Activated CD8-positive, alpha-beta memory T cell treated with anti-CD3 and anti-CD28 coated beads, Interleukin-2, amount 50 U/mL, for 1 hour (primary cell): ENCODE results near the gene NBAS.

Experiments used
- DNase-seq: peaks from one replicate; pipeline ENCODE4 v3.0.0-alpha.2; 2020; ENCODE audit errors: extremely low read depth

The NBAS gene

GRCh38 chr2:15591373-15591691, 30.2 kb upstream of the NBAS start:
- no peak for DNase-seq

GRCh38 chr2:15588329-15588919, 27.3 kb upstream of the NBAS start:
- DNase-seq, result no peak

GRCh38 chr2:15584767-15585469, 23.8 kb upstream of the NBAS start:
- DNase-seq, result no peak

- no peak for DNase-seq
These were observed 23.2 kb upstream of the NBAS start for GRCh38 chr2:15584316-15584715.

GRCh38 chr2:15583826-15584225, 22.7 kb upstream of the NBAS start:
- no peak for DNase-seq

GRCh38 chr2:15582710-15583357, 21.7 kb upstream of the NBAS start:
- no peak for DNase-seq

- DNase-seq, result no peak
These were observed 19.3 kb upstream of the NBAS start for GRCh38 chr2:15580451-15580850.

GRCh38 chr2:15579641-15580040, 18.5 kb upstream of the NBAS start:
- no peak for DNase-seq

GRCh38 chr2:15577071-15577735, 16.1 kb upstream of the NBAS start:
- peak; percentile 62 for DNase-seq

- no peak for DNase-seq
These were observed 10.6 kb upstream of the NBAS start for GRCh38 chr2:15571729-15572128.

- DNase-seq, result no peak
These were observed 9.0 kb upstream of the NBAS start for GRCh38 chr2:15570104-15570503.

- no peak for DNase-seq
These were observed 7.7 kb upstream of the NBAS start for GRCh38 chr2:15568874-15569273.

- DNase-seq, result no peak
These were observed 5.8 kb upstream of the NBAS start for GRCh38 chr2:15566912-15567311.

- no peak for DNase-seq
These were observed 5.0 kb upstream of the NBAS start for GRCh38 chr2:15565994-15566671.

- no peak for DNase-seq
These were observed 4.3 kb upstream of the NBAS start for GRCh38 chr2:15565392-15565791.

- no peak for DNase-seq
These were observed 2.3 kb upstream of the NBAS start for GRCh38 chr2:15563227-15564100.

- DNase-seq, result no peak
These were observed 1.4 kb upstream of the NBAS start for GRCh38 chr2:15562354-15563031.

- DNase-seq, result peak; percentile 1
These were observed 625 bp upstream of the NBAS start for GRCh38 chr2:15561574-15562344.

- no peak for DNase-seq
These were observed 770 bp downstream of the NBAS start for GRCh38 chr2:15560140-15560987.
